ENCODE results near the gene SLC48A1.

- no peak for TF ChIP-seq TARDBP (IDR thresholded peaks at IDR 0.05)
- no peak for TF ChIP-seq LEF1 (IDR thresholded peaks at IDR 0.05; ENCODE audit: borderline replicate concordance)
- no peak for TF ChIP-seq FOXK2 (IDR thresholded peaks at IDR 0.05)
- TF ChIP-seq ELF4 (IDR thresholded peaks at IDR 0.05) = no peak
- no peak for TF ChIP-seq SUZ12 (IDR thresholded peaks at IDR 0.05)
- TF ChIP-seq L3MBTL2 (conservative IDR thresholded peaks at IDR 0.05) = no peak
Measured at GRCh38 chr12:47775100-47775911, 2.3 kb downstream of the SLC48A1 start.

All from HEK293T (cell line).